ENCODE data around the gene PTPRN2. TPM values are rescaled to one million over a fixed set of nuclear protein-coding genes. Genes with fewer than 3 reads are reported as not detected.

PTPRN2 gene
- total and polyA plus RNA-seq, 7 donors: 3.2 to 7.1 (median 5.5) TPM

- WGBS, 2 donors: 93% methylated on average over 8 of the region's 8 CpGs
- TF ChIP-seq POLR2AphosphoS5 (IDR thresholded peaks at IDR 0.05) (no peak), POLR2A (IDR thresholded peaks at IDR 0.05) (no peak), EP300 (IDR thresholded peaks at IDR 0.05) (no peak)
- TF ChIP-seq, protein P1, sequence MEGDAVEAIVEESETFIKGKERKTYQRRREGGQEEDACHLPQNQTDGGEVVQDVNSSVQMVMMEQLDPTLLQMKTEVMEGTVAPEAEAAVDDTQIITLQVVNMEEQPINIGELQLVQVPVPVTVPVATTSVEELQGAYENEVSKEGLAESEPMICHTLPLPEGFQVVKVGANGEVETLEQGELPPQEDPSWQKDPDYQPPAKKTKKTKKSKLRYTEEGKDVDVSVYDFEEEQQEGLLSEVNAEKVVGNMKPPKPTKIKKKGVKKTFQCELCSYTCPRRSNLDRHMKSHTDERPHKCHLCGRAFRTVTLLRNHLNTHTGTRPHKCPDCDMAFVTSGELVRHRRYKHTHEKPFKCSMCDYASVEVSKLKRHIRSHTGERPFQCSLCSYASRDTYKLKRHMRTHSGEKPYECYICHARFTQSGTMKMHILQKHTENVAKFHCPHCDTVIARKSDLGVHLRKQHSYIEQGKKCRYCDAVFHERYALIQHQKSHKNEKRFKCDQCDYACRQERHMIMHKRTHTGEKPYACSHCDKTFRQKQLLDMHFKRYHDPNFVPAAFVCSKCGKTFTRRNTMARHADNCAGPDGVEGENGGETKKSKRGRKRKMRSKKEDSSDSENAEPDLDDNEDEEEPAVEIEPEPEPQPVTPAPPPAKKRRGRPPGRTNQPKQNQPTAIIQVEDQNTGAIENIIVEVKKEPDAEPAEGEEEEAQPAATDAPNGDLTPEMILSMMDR (IDR thresholded peaks at IDR 0.05): no peak
- intact Hi-C loops (cut with DNase I): no loop called here
Observed at GRCh38 chr7:158020706-158021095, 566.9 kb downstream of the PTPRN2 start.

GRCh38 chr7:158019726-158020705 lies 567.6 kb downstream of the PTPRN2 start:
- H3K4me1 ChIP-seq: peaks cover 0 to 13% (median 11%) of the 10 kb centered on the region in 4 donors
- 93% methylated on average over 27 of the region's 27 CpGs for WGBS, 2 donors
- intact Hi-C loops (cut with DNase I): no loop called here

More at GRCh38 chr7:158020706-158021095, 566.9 kb downstream of the PTPRN2 start:
- no peak overlapping the region for H3K4me3 ChIP-seq
- H3K36me3 ChIP-seq: no peaks in the 10 kb centered on the region
- no peak overlapping the region for H3K27ac ChIP-seq
- H3K27me3 ChIP-seq: no peaks in the 10 kb centered on the region
- DNase-seq: peak; percentile 44
- H3K9me3 ChIP-seq: no peaks in the 10 kb centered on the region
- peaks cover 0 to 13% (median 10%) of the 10 kb centered on the region in 4 donors for H3K4me1 ChIP-seq

GRCh38 chr7:158018971-158019645 lies 568.5 kb downstream of the PTPRN2 start:
- peaks cover 0 to 13% (median 11%) of the 10 kb centered on the region in 4 donors for H3K4me1 ChIP-seq
- H3K4me3 ChIP-seq: no peak overlapping the region
- WGBS, 2 donors: 86 to 90% methylated on average over 20 of the region's 20 CpGs
- no peak for DNase-seq
- H3K27me3 ChIP-seq: no peaks in the 10 kb centered on the region
- H3K36me3 ChIP-seq: no peaks in the 10 kb centered on the region
- TF ChIP-seq, protein P1 (IDR thresholded peaks at IDR 0.05): no peak
- no peak for TF ChIP-seq POLR2AphosphoS5 (IDR thresholded peaks at IDR 0.05)
- TF ChIP-seq POLR2A (IDR thresholded peaks at IDR 0.05): no peak
- no peak for TF ChIP-seq EP300 (IDR thresholded peaks at IDR 0.05)
- intact Hi-C loops (cut with DNase I): no loop called here
- H3K27ac ChIP-seq: no peak overlapping the region
- H3K9me3 ChIP-seq: no peaks in the 10 kb centered on the region

More at GRCh38 chr7:158019726-158020705, 567.6 kb downstream of the PTPRN2 start:
- Histone ChIP-seq H3K27ac (no peak overlapping the region), H3K4me3 (no peak overlapping the region), H3K27me3 (no peaks in the 10 kb centered on the region), H3K36me3 (no peaks in the 10 kb centered on the region), H3K9me3 (no peaks in the 10 kb centered on the region)
- no peak for TF ChIP-seq EP300 (IDR thresholded peaks at IDR 0.05)
- TF ChIP-seq, protein P1 (IDR thresholded peaks at IDR 0.05): no peak
- no peak for TF ChIP-seq POLR2A (IDR thresholded peaks at IDR 0.05)
- TF ChIP-seq POLR2AphosphoS5 (IDR thresholded peaks at IDR 0.05): no peak
- peak; percentile 32 for DNase-seq

DNA sequence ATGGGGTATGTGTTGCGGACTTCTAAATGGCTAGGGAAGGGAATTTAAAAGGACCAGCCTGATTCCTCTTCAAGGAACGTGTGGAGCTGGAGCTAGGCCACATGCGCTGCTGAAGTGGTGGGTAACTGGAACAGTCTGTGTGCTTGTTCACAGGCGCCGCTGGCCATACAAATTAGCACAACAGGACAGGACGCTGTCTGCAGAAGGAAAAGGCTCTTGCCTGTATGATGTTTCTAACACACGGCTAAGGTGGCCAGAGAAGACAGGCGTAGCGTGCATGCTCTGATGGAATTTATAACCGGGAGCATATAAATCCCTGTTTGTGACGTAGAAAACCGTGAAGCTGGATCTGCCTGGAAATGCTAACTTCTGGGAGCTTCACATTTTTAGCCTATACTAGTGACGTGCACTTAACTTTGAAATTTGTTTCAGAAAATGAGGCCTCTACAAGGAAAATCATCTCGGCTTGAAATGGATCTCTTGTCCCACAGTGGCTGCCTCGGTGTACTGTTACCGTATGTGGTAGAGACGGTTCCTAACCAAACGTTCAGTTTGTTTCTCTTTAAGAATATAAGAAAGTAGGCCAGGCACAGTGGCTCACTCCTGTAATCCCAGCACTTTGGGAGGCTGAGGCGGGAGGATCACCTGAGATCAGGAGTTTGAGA lies 569.4 kb downstream of the PTPRN2 start:
- no peak for DNase-seq

More for the DNA sequence above, 569.4 kb downstream of the PTPRN2 start:
- Histone ChIP-seq H3K27me3 (no peaks in the 10 kb centered on the region), H3K4me3 (no peak overlapping the region), H3K9me3 (no peaks in the 10 kb centered on the region), H3K4me1 (peaks cover 0 to 13% (median 11%) of the 10 kb centered on the region in 4 donors), H3K27ac (no peak overlapping the region), H3K36me3 (no peaks in the 10 kb centered on the region)
- TF ChIP-seq POLR2AphosphoS5 (IDR thresholded peaks at IDR 0.05): no peak
- TF ChIP-seq EP300 (IDR thresholded peaks at IDR 0.05): no peak
- TF ChIP-seq POLR2A (IDR thresholded peaks at IDR 0.05): no peak
- TF ChIP-seq, protein P1 (IDR thresholded peaks at IDR 0.05): no peak
- WGBS, 2 donors: 91% methylated on average over 19 of the region's 19 CpGs
- intact Hi-C loops (cut with DNase I): no loop called here

Measured in sigmoid colon (tissue), 7 donors.